OCI-LY7 (cell line): Measurements from ENCODE around the gene PLA2G2D.

ENCODE experiments used
- CTCF ChIP-seq: fragments of 200-600 bp; sonication (generic); conservative IDR thresholded peaks from 2 replicates; pipeline ENCODE4 v1.5.1; 2014; ENCODE audit warnings: mild to moderate bottlenecking, antibody characterized with exemption, low read length, moderate library complexity, mixed read lengths
- EZH2phosphoT487 ChIP-seq: fragments of 200-600 bp; sonication (generic); IDR thresholded peaks from 2 replicates; pipeline ENCODE4 v1.6.1; 2018; ENCODE audit warnings: low read depth, borderline replicate concordance, mild to moderate bottlenecking, mixed run types, antibody characterized with exemption, low read length, moderate library complexity, mixed read lengths

GRCh38 chr1:20112279-20113000 lies 6.9 kb downstream of the PLA2G2D start:
- no peak for TF ChIP-seq CTCF
- no peak for TF ChIP-seq EZH2phosphoT487
